H1 (cell line): ENCODE data around the gene ZNF683. TPM values are rescaled to one million over a fixed set of nuclear protein-coding genes. Genes with fewer than 3 reads are reported as not detected.

Experiments
- ASH2L ChIP-seq: fragments of 200-600, 300-600 bp; sonication (generic); IDR thresholded peaks from one replicate; pipeline ENCODE4 v1.7.1; 2017; ENCODE audit warnings: low read length
- ATF3 ChIP-seq: IDR thresholded peaks from 2 replicates; pipeline ENCODE4 v1.6.1; 2011; ENCODE audit warnings: low read depth, mild to moderate bottlenecking, low read length; ENCODE audit not compliant: insufficient read depth
- CHD7 ChIP-seq: fragments of 300-600 bp; sonication (generic); IDR thresholded peaks from 2 replicates; pipeline ENCODE4 v1.7.1; 2012; ENCODE audit warnings: low read length, moderate library complexity, mild to moderate bottlenecking, inconsistent platforms; ENCODE audit not compliant: insufficient replicate concordance
- GTF2F1 ChIP-seq: IDR thresholded peaks from 2 replicates; pipeline ENCODE4 v1.6.1; 2012; ENCODE audit warnings: low read depth, low read length, improper control_type of control experiment, borderline replicate concordance
- POLR2AphosphoS5 ChIP-seq: IDR thresholded peaks from 2 replicates; pipeline ENCODE4 v1.6.1; 2011; ENCODE audit warnings: low read depth, low read length
- SIN3A ChIP-seq, 2 experiments: IDR thresholded peaks in 1 of 2; conservative IDR thresholded peaks in 1 of 2; 2 replicates each; pipeline ENCODE4 v1.6.1; 2011 to 2012; ENCODE audit warnings: low read length in 2 of 2, improper control_type of control experiment in 1 of 2, low read depth in 1 of 2, mild to moderate bottlenecking in 1 of 2
- SIRT6 ChIP-seq: IDR thresholded peaks from one replicate; pipeline ENCODE4 v1.7.1; 2012; ENCODE audit warnings: low read length, inconsistent platforms
- polyA plus RNA-seq, 7 experiments: library from polyadenylated mRNA; depleted of rRNA in 3 of 7; stranded (reverse) in 5 of 7; unstranded in 2 of 7; fragments of >200 nt in 5 of 7; fragments of 200-250 nt in 2 of 7; gene quantifications; 1 replicate in 5 of 7; 2 replicates in 1 of 7; 4 replicates in 1 of 7; pipeline versions ENCODE4 v1.2.1 to v1.2.3, GENCODE V29; 2011 to 2013; ENCODE audit warnings: missing spikeins in 2 of 7, mixed read lengths in 2 of 7
- total RNA-seq: library from RNA; stranded (reverse); fragmentation: NEBNext Ultra II Directional; extraction: Animal tissue kit (Norgen Biotek cat#: 25700); gene quantifications from 2 replicates; pipeline ENCODE4 v1.2.1, GENCODE V29; 2021

Gene ZNF683
- total and polyA plus RNA-seq, 2 of the 8 experiments (the other 6 are each of a cell fraction or from before 2014, with no cell fraction given), result not detected

GRCh38 chr1:26405281-26405915 lies 32.8 kb upstream of the ZNF683 start (continued):
- TF ChIP-seq CHD7, result no peak
- TF ChIP-seq GTF2F1, result no peak
- no peak for TF ChIP-seq SIRT6
- no peak for TF ChIP-seq ATF3
- TF ChIP-seq SIN3A (conservative IDR thresholded peaks at IDR 0.05 in 1 of 2, IDR thresholded peaks at IDR 0.05 in 1 of 2; ENCODE audit: low read depth in 1 of 2, low read length in 2 of 2), result no peak
- TF ChIP-seq POLR2AphosphoS5, result no peak
- TF ChIP-seq ASH2L, result no peak
